ENCODE data around the gene DAAM2. TPM values are rescaled to one million over a fixed set of nuclear protein-coding genes. Genes with fewer than 3 reads are reported as not detected.

DAAM2 gene
- total and polyA plus RNA-seq, 2 of the 8 experiments (the other 6 are each of a cell fraction or from before 2014, with no cell fraction given): 1.5 to 2.9 TPM

DNA sequence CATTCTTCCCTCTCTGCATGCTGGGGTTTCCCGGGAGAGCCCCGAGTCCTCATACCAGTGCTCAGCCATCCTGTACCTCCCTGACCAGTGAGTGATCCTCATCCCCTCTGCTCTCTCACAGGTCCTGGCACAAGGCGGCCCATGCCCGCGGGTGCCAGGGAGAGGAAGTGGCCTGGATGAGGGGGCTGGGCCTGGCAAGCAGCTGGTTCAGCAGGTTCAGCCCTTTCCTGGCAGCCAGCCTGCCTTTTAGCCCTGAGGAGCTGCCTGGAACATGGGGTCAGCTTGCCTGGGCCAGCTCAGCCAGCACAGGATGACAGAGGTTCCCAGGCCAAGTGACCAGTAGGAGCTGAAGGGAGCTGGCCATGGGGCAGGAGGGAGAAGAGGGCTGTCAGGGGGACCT, 131.2 kb downstream of the DAAM2 start:
- WGBS, 2 experiments (ENCODE audit: extremely low coverage in 1 of 2, insufficient coverage in 1 of 2, insufficient read length in 1 of 2, insufficient replicate concordance in 2 of 2, low coverage in 1 of 2, low lambda C conversion rate in 2 of 2, missing lambda C conversion rate in 1 of 2): 89% methylated on average over 5 of the region's 5 CpGs; no CpG with 5 or more reads in 1 of the 2 experiments
- no peak for DNase-seq (ENCODE audit: low read depth in 1 of 2, low spot score in 2 of 2)
- Histone ChIP-seq H3K4me1 (replicated peaks in 1 of 4; ENCODE audit: control insufficient read depth in 3 of 4, insufficient read depth in 4 of 4, low read length in 3 of 4) (no peaks in the 10 kb centered on the region), H3K56ac (replicated peaks; ENCODE audit: insufficient read length, low read depth, low read length) (no peak overlapping the region), H3K4me3 (ENCODE audit: extremely low read depth in 1 of 4, insufficient read depth in 2 of 4, low read depth in 3 of 4, low read length in 4 of 4) (no peak overlapping the region), H2BK12ac (ENCODE audit: low read depth, low read length) (no peak overlapping the region), H3K27ac (ENCODE audit: low read depth, low read length) (no peak overlapping the region), H2AFZ (ENCODE audit: low read length) (no peak overlapping the region), H3K27me3 (replicated peaks in 1 of 4; ENCODE audit: control insufficient read depth in 3 of 4, extremely low read depth in 1 of 4, insufficient read depth in 3 of 4, low read length in 3 of 4) (peaks cover 0 to 1% (median 0%) of the 10 kb centered on the region in 4 experiments; a peak in 1 of 7 replicates), H4K91ac (replicated peaks; ENCODE audit: insufficient read length, low read length) (no peak overlapping the region), H2BK120ac (replicated peaks; ENCODE audit: low read depth, low read length) (no peak overlapping the region), H3K79me2 (ENCODE audit: control insufficient read depth in 1 of 2, insufficient read depth in 2 of 2, low read length in 2 of 2) (no peaks in the 10 kb centered on the region; a peak in 1 of 4 replicates), H2BK15ac (ENCODE audit: low read length) (no peak overlapping the region), H3K36me3 (ENCODE audit: control insufficient read depth in 2 of 4, insufficient read depth in 4 of 4, low read length in 3 of 4) (peaks cover 2 to 19% (median 10%) of the 10 kb centered on the region in 4 experiments; a peak in 7 of 8 replicates), H3K18ac (ENCODE audit: extremely low read depth, low read length) (no peak overlapping the region), H3K23me2 (ENCODE audit: low read depth, low read length) (no peaks in the 10 kb centered on the region), H3K9ac (replicated peaks in 1 of 4; ENCODE audit: extremely low read depth in 1 of 4, low read depth in 3 of 4, low read length in 3 of 4) (no peak overlapping the region), H3K23ac (ENCODE audit: insufficient read length) (no peak overlapping the region), H3K9me3 (ENCODE audit: insufficient read depth in 2 of 2, low read depth in 1 of 2, low read length in 1 of 2) (peaks cover 0 to 7% of the 10 kb centered on the region in 2 experiments; a peak in 2 of 4 replicates), H3K14ac (ENCODE audit: insufficient read length) (no peak overlapping the region), H3K79me1 (ENCODE audit: low read depth, low read length) (peaks cover 2% of the 10 kb centered on the region; the same call in 1 of the 2 replicates), H3K4me2 (ENCODE audit: insufficient read depth in 1 of 2, low read depth in 2 of 2, low read length in 2 of 2) (no peak overlapping the region), H2BK20ac (ENCODE audit: low read length) (no peak overlapping the region), H2BK5ac (ENCODE audit: low read depth, low read length) (no peak overlapping the region), H4K5ac (ENCODE audit: insufficient read length, low read depth, low read length) (no peak overlapping the region), H3K4ac (replicated peaks; ENCODE audit: insufficient read length, low read depth, low read length) (no peak overlapping the region), H2AK5ac (ENCODE audit: low read depth, low read length) (no peak overlapping the region), H4K20me1 (replicated peaks in 1 of 2; ENCODE audit: control insufficient read depth in 1 of 2, insufficient read depth in 2 of 2, low read length in 2 of 2) (no peaks in the 10 kb centered on the region), H4K8ac (ENCODE audit: extremely low read depth, insufficient read depth, low read length) (no peak overlapping the region)
- no peak for FAIRE-seq
- CTCF ChIA-PET (ENCODE audit: partially characterized antibody): interaction anchor here (0.6 to 2.1 kb wide), 5 partner anchors 12 to 839 kb away, joined by 3 to 7 read pairs (median 4); no protein-coding TSS in a partner anchor
- POLR2A ChIA-PET (ENCODE audit: partially characterized antibody): interaction anchor here (1.3 to 1.4 kb wide), 2 partner anchors 11 to 14 kb away, joined by 4 read pairs; partner anchors contain the start of gene MOCS1
- TF ChIP-seq PHF8 (conservative IDR thresholded peaks at IDR 0.05; ENCODE audit: low read depth, low read length) (no peak), RFX5 (IDR thresholded peaks at IDR 0.05; ENCODE audit: borderline replicate concordance, low read depth, low read length) (no peak), SIRT6 (IDR thresholded peaks at IDR 0.05; ENCODE audit: low read length) (no peak), SP4 (IDR thresholded peaks at IDR 0.05; ENCODE audit: low read length) (no peak), CHD2 (IDR thresholded peaks at IDR 0.05; ENCODE audit: low read length) (no peak), TAF7 (optimal IDR thresholded peaks at IDR 0.05; ENCODE audit: borderline replicate concordance, low read depth, low read length) (no peak), SRF (IDR thresholded peaks at IDR 0.05; ENCODE audit: low read depth, low read length) (no peak), KDM5A (IDR thresholded peaks at IDR 0.05; ENCODE audit: low read length) (no peak), RXRA (IDR thresholded peaks at IDR 0.05; ENCODE audit: insufficient read depth, low read depth, low read length) (no peak), CHD1 (IDR thresholded peaks at IDR 0.05; ENCODE audit: low read depth, low read length) (no peak), POLR2A (IDR thresholded peaks at IDR 0.05; ENCODE audit: control extremely low read depth in 1 of 2, low read depth in 2 of 2, low read length in 2 of 2) (no peak), EP300 (IDR thresholded peaks at IDR 0.05; ENCODE audit: borderline replicate concordance in 1 of 2, low read depth in 2 of 2, low read length in 2 of 2) (no peak), NRF1 (IDR thresholded peaks at IDR 0.05; ENCODE audit: low read depth, low read length) (no peak), ASH2L (IDR thresholded peaks at IDR 0.05; ENCODE audit: low read length) (no peak)
- TF ChIP-seq, protein P1, sequence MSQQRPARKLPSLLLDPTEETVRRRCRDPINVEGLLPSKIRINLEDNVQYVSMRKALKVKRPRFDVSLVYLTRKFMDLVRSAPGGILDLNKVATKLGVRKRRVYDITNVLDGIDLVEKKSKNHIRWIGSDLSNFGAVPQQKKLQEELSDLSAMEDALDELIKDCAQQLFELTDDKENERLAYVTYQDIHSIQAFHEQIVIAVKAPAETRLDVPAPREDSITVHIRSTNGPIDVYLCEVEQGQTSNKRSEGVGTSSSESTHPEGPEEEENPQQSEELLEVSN (IDR thresholded peaks at IDR 0.05): no peak
